ENCODE measurements around the gene TUBGCP5. TPM values are rescaled to one million over a fixed set of nuclear protein-coding genes. Genes with fewer than 3 reads are reported as not detected.
"Not testable (repeated sequence)": the region's sequence is repeated elsewhere in the genome, so short reads cannot be mapped to it uniquely, and the experiment has no call there.

The TUBGCP5 gene
- total RNA-seq, result 10 to 100 TPM in 1 of 2 donors, 1 to 10 TPM in 1; 6.8 to 11.6 TPM

GRCh38 chr15:23039143-23039916 lies at the start of gene TUBGCP5:
Gene TUBGCP5, minus strand, starts transcription at chr15:23039569. Its CDS starts 26 bp downstream, at chr15:23039543.
- no peaks in the 10 kb centered on the region for H3K9me3 ChIP-seq
- H3K36me3 ChIP-seq, result peaks cover 9% of the 10 kb centered on the region
- TF ChIP-seq CTCF (IDR thresholded peaks at IDR 0.05), result peak in 1 of 2 donors; percentile 55
- H3K27ac ChIP-seq, result peak within 1 kb of the TSS; percentile 78 to 79
- peak; percentile 98 for DNase-seq (ENCODE audit: low spot score)
- H3K4me1 ChIP-seq, result peaks cover 6 to 16% of the 10 kb centered on the region in 2 donors
- no peaks in the 10 kb centered on the region for H3K27me3 ChIP-seq
- H3K4me3 ChIP-seq, result peak within 1 kb of the TSS; percentile 75 to 79

- Histone ChIP-seq H3K9me3 (no peaks in the 10 kb centered on the region), H3K27ac (no peak overlapping the region), H3K4me3 (no peak overlapping the region), H3K27me3 (no peaks in the 10 kb centered on the region), H3K36me3 (no peaks in the 10 kb centered on the region), H3K4me1 (no peaks in the 10 kb centered on the region)
- TF ChIP-seq CTCF (IDR thresholded peaks at IDR 0.05), result no peak
- no peak for DNase-seq (ENCODE audit: low spot score)
Observed at GRCh38 chr15:23083115-23083514, 43.7 kb upstream of the TUBGCP5 start.

GRCh38 chr15:23081996-23082737 lies 42.8 kb upstream of the TUBGCP5 start:
- H3K36me3 ChIP-seq; DNase-seq (ENCODE audit: low spot score); H3K9me3 ChIP-seq; H3K4me3 ChIP-seq; H3K27ac ChIP-seq; H3K27me3 ChIP-seq; H3K4me1 ChIP-seq: not testable (repeated sequence)

- Histone ChIP-seq H3K9me3 (no peaks in the 10 kb centered on the region), H3K4me1 (no peaks in the 10 kb centered on the region), H3K27ac (no peak overlapping the region), H3K4me3 (no peak overlapping the region), H3K27me3 (no peaks in the 10 kb centered on the region), H3K36me3 (no peaks in the 10 kb centered on the region)
- TF ChIP-seq CTCF (IDR thresholded peaks at IDR 0.05), result no peak
- DNase-seq (ENCODE audit: low spot score), result no peak
Observed at GRCh38 chr15:23081271-23081670, 41.9 kb upstream of the TUBGCP5 start.

- H3K27ac ChIP-seq, result no peak overlapping the region
- H3K9me3 ChIP-seq, result no peaks in the 10 kb centered on the region
- no peak for TF ChIP-seq CTCF (IDR thresholded peaks at IDR 0.05)
- no peaks in the 10 kb centered on the region for H3K36me3 ChIP-seq
- no peak overlapping the region for H3K4me3 ChIP-seq
- DNase-seq (ENCODE audit: low spot score), result no peak
- no peaks in the 10 kb centered on the region for H3K27me3 ChIP-seq
- no peaks in the 10 kb centered on the region for H3K4me1 ChIP-seq
Observed at GRCh38 chr15:23079766-23080165, 40.4 kb upstream of the TUBGCP5 start.

- H3K27ac ChIP-seq, result no peak overlapping the region
Observed at GRCh38 chr15:23075927-23076326, 36.6 kb upstream of the TUBGCP5 start.

More at GRCh38 chr15:23075927-23076326, 36.6 kb upstream of the TUBGCP5 start:
- Histone ChIP-seq H3K9me3 (no peaks in the 10 kb centered on the region), H3K4me1 (no peaks in the 10 kb centered on the region), H3K36me3 (no peaks in the 10 kb centered on the region), H3K4me3 (no peak overlapping the region), H3K27me3 (no peaks in the 10 kb centered on the region)
- no peak for DNase-seq (ENCODE audit: low spot score)
- no peak for TF ChIP-seq CTCF (IDR thresholded peaks at IDR 0.05)

All from right atrium auricular region (tissue), 2 donors.